Measurements from ENCODE around the gene RCE1. TPM values are rescaled to one million over a fixed set of nuclear protein-coding genes. Genes with fewer than 3 reads are reported as not detected.

The RCE1 gene
- total RNA-seq, 2 donors from 2014 or later = 34.5 to 37.5 TPM

DNA sequence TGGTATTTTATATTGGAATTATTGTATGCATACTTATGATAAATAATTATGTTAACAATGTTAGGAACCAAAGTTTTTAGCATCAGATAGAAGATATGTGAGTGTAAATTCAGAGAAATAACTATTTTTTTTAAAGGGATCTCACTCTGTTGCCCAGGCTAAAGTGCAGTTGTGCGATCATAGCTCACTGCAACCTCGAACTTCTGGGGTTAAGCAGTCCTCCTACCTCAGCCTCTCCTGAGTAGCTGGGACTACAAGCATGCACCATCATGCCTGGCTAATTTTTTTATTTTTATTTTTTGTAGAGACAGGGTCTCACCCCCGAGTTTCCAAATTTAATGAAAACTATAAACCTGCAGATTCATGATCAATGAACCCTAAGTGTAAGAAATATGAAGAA is 33.6 kb upstream of the RCE1 start:
- no peak overlapping the region for H3K27ac Mint-ChIP-seq

GRCh38 chr11:66810576-66811185 is 32.6 kb upstream of the RCE1 start:
- WGBS, 2 experiments (ENCODE audit: insufficient coverage in 1 of 2, insufficient read length in 1 of 2) = 96 to 100% methylated on average over 1 of the region's 1 CpG
- no peaks in the 10 kb centered on the region for H3K4me1 ChIP-seq (ENCODE audit: control insufficient read depth, insufficient read depth, low read length)
- H3K27me3 ChIP-seq (ENCODE audit: control insufficient read depth, insufficient read depth, low read length, poor library complexity, severe bottlenecking) = no peaks in the 10 kb centered on the region
- peaks cover 16% of the 10 kb centered on the region for H3K4me1 Mint-ChIP-seq
- H3K27ac Mint-ChIP-seq = peak overlapping the region; percentile 35
- no peaks in the 10 kb centered on the region for H3K27me3 Mint-ChIP-seq (ENCODE audit: insufficient read depth)
- H3K9me3 Mint-ChIP-seq = no peaks in the 10 kb centered on the region
- H3K9me3 ChIP-seq (ENCODE audit: control insufficient read depth, low read length) = no peaks in the 10 kb centered on the region
- DNase-seq = peak; percentile 51
- TF ChIP-seq, protein P1, sequence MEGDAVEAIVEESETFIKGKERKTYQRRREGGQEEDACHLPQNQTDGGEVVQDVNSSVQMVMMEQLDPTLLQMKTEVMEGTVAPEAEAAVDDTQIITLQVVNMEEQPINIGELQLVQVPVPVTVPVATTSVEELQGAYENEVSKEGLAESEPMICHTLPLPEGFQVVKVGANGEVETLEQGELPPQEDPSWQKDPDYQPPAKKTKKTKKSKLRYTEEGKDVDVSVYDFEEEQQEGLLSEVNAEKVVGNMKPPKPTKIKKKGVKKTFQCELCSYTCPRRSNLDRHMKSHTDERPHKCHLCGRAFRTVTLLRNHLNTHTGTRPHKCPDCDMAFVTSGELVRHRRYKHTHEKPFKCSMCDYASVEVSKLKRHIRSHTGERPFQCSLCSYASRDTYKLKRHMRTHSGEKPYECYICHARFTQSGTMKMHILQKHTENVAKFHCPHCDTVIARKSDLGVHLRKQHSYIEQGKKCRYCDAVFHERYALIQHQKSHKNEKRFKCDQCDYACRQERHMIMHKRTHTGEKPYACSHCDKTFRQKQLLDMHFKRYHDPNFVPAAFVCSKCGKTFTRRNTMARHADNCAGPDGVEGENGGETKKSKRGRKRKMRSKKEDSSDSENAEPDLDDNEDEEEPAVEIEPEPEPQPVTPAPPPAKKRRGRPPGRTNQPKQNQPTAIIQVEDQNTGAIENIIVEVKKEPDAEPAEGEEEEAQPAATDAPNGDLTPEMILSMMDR (conservative IDR thresholded peaks at IDR 0.05) = no peak
- no peak overlapping the region for H3K4me3 Mint-ChIP-seq
- peaks cover 36% of the 10 kb centered on the region for H3K36me3 ChIP-seq (ENCODE audit: control insufficient read depth, insufficient read depth, low read length)
- no peak overlapping the region for H3K9ac ChIP-seq (ENCODE audit: extremely low read depth, low read length, poor library complexity, severe bottlenecking)
- H3K27ac ChIP-seq (ENCODE audit: low read depth, low read length) = no peak overlapping the region
- H3K36me3 Mint-ChIP-seq (ENCODE audit: low read depth) = peaks cover 44% of the 10 kb centered on the region
- H3K4me3 ChIP-seq (ENCODE audit: low read length) = no peak overlapping the region

More for the DNA sequence above, 33.6 kb upstream of the RCE1 start:
- peaks cover 16% of the 10 kb centered on the region for H3K4me1 Mint-ChIP-seq
- no peaks in the 10 kb centered on the region for H3K9me3 ChIP-seq (ENCODE audit: control insufficient read depth, low read length)
- peaks cover 41% of the 10 kb centered on the region for H3K36me3 ChIP-seq (ENCODE audit: control insufficient read depth, insufficient read depth, low read length)
- DNase-seq = no peak
- H3K4me3 Mint-ChIP-seq = no peak overlapping the region
- H3K36me3 Mint-ChIP-seq (ENCODE audit: low read depth) = peaks cover 49% of the 10 kb centered on the region
- no peaks in the 10 kb centered on the region for H3K27me3 ChIP-seq (ENCODE audit: control insufficient read depth, insufficient read depth, low read length, poor library complexity, severe bottlenecking)
- TF ChIP-seq, protein P1 (conservative IDR thresholded peaks at IDR 0.05) = no peak
- H3K27ac ChIP-seq (ENCODE audit: low read depth, low read length) = no peak overlapping the region
- H3K4me1 ChIP-seq (ENCODE audit: control insufficient read depth, insufficient read depth, low read length) = no peaks in the 10 kb centered on the region
- H3K4me3 ChIP-seq (ENCODE audit: low read length) = no peak overlapping the region
- no peaks in the 10 kb centered on the region for H3K9me3 Mint-ChIP-seq
- WGBS, 2 experiments (ENCODE audit: insufficient coverage in 1 of 2, insufficient read length in 1 of 2) = 91 to 93% methylated on average over 2 of the region's 3 CpGs
- H3K27me3 Mint-ChIP-seq (ENCODE audit: insufficient read depth) = no peaks in the 10 kb centered on the region
- H3K9ac ChIP-seq (ENCODE audit: extremely low read depth, low read length, poor library complexity, severe bottlenecking) = no peak overlapping the region

- 94 to 95% methylated on average over 5 of the region's 5 CpGs for WGBS, 2 experiments (ENCODE audit: insufficient coverage in 1 of 2, insufficient read length in 1 of 2)
- no peak overlapping the region for H3K27ac Mint-ChIP-seq
- H3K4me1 Mint-ChIP-seq = peaks cover 24% of the 10 kb centered on the region
Observed at GRCh38 chr11:66814678-66815077, 28.6 kb upstream of the RCE1 start.

More at GRCh38 chr11:66814678-66815077, 28.6 kb upstream of the RCE1 start:
- no peak overlapping the region for H3K4me3 Mint-ChIP-seq
- no peaks in the 10 kb centered on the region for H3K9me3 Mint-ChIP-seq
- no peaks in the 10 kb centered on the region for H3K36me3 ChIP-seq (ENCODE audit: control insufficient read depth, insufficient read depth, low read length)
- no peak for DNase-seq
- peaks cover 4% of the 10 kb centered on the region for H3K4me1 ChIP-seq (ENCODE audit: control insufficient read depth, insufficient read depth, low read length)
- H3K4me3 ChIP-seq (ENCODE audit: low read length) = no peak overlapping the region
- peaks cover 24% of the 10 kb centered on the region for H3K36me3 Mint-ChIP-seq (ENCODE audit: low read depth)
- TF ChIP-seq, protein P1 (conservative IDR thresholded peaks at IDR 0.05) = no peak
- no peak overlapping the region for H3K27ac ChIP-seq (ENCODE audit: low read depth, low read length)
- H3K9me3 ChIP-seq (ENCODE audit: control insufficient read depth, low read length) = no peaks in the 10 kb centered on the region
- no peaks in the 10 kb centered on the region for H3K27me3 ChIP-seq (ENCODE audit: control insufficient read depth, insufficient read depth, low read length, poor library complexity, severe bottlenecking)
- H3K27me3 Mint-ChIP-seq (ENCODE audit: insufficient read depth) = no peaks in the 10 kb centered on the region
- no peak overlapping the region for H3K9ac ChIP-seq (ENCODE audit: extremely low read depth, low read length, poor library complexity, severe bottlenecking)
